ENCODE measurements around the gene ATF7. TPM values are rescaled to one million over a fixed set of nuclear protein-coding genes. Genes with fewer than 3 reads are reported as not detected.

ATF7 gene
- total and polyA plus RNA-seq, 2 of the 13 experiments (the other 11 are each of a cell fraction or from before 2014, with no cell fraction given) = 9.6 to 16.2 TPM

DNA sequence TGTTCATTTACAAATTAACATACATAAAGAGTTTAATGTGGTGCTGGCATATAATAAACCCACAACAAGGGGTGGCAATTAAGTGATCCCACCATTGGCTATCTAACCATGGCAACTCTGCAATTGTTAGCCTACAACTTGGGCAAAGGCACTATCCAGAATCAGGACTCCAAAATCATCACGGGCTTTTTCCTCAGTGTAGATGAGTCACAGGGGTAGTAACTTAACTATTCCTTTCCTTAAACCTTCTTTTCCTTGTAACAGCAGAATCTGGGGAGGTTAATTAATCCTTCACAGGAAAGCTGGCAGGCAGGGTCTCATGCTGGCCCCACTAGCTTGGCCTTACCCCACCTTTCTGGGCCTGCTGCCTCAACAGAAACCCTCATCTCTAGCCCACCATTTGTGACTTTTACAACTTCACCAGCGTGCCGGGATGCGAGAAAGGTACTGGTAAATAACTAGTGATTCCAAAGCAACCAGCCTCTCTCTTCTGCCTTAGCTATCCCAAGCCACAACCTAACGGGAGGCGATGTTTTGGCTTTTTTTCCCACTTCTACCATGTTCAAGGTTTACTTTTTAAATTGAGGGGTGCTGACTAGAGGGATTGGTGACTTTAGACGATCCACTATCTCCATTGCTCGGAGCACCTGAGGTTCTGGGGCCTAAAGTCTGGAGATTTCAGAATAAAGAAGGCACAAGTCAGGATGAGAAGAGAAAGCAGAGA is 49.0 kb upstream of the ATF7 start (continued):
- no peak for TF ChIP-seq SNRNP70 (IDR thresholded peaks at IDR 0.05; ENCODE audit: low read depth, low read length)
- TF ChIP-seq ZKSCAN1 (IDR thresholded peaks at IDR 0.05; ENCODE audit: low read length) = no peak
- peak; percentile 93; the same call in 1 of the 2 replicates for TF ChIP-seq SNAI1 (CRISPR knock-in tag; IDR thresholded peaks at IDR 0.05; ENCODE audit: borderline replicate concordance)
- TF ChIP-seq NCOA1 (CRISPR knock-in tag; IDR thresholded peaks at IDR 0.05) = 0 out of 2 replicates have a peak, but pooled peaks have one; percentile 73

GRCh38 chr12:53670971-53671370 is 44.8 kb upstream of the ATF7 start:
- Histone ChIP-seq H3K9ac (ENCODE audit: insufficient read depth, low read depth, low read length) (no peak overlapping the region), H3K4me2 (ENCODE audit: low read depth, low read length) (no peak overlapping the region), H3K27ac (ENCODE audit: extremely low read length, insufficient read depth, low read length) (no peak overlapping the region), H3K9me3 (ENCODE audit: low read length) (no peaks in the 10 kb centered on the region), H3K36me3 (replicated peaks in 1 of 2; ENCODE audit: control insufficient read depth in 1 of 2, insufficient read depth in 2 of 2, low read length in 2 of 2) (peaks cover 6 to 54% of the 10 kb centered on the region in 2 experiments; a peak in 4 of 5 replicates), H2AFZ (ENCODE audit: low read length) (no peak overlapping the region), H3K4me1 (ENCODE audit: insufficient read depth, low read length) (peaks cover 20% of the 10 kb centered on the region), H4K20me1 (ENCODE audit: insufficient read depth, low read length) (no peaks in the 10 kb centered on the region), H3K4me3 (replicated peaks in 1 of 3; ENCODE audit: insufficient read depth in 1 of 3, low read depth in 2 of 3, low read length in 3 of 3) (no peak overlapping the region), H3K79me2 (ENCODE audit: insufficient read depth, low read length) (peaks cover 21% of the 10 kb centered on the region), H3K27me3 (ENCODE audit: control insufficient read depth in 1 of 2, insufficient read depth in 2 of 2, low read length in 2 of 2) (no peaks in the 10 kb centered on the region; a peak in 1 of 5 replicates)
- ChIA-PET CTCF (ENCODE audit: low intra/inter-chr PET ratio, low total read pairs) (no interaction called here), POLR2A (interaction anchor here (2.9 kb wide), 1 partner anchor 12 kb away, joined by 13 read pairs; no protein-coding TSS in a partner anchor)
- no peak for TF ChIP-seq CBX5 (CRISPR knock-in tag; IDR thresholded peaks at IDR 0.05; ENCODE audit: borderline replicate concordance)
- TF ChIP-seq ZHX2 (IDR thresholded peaks at IDR 0.05; ENCODE audit: low read depth) = no peak
- TF ChIP-seq ZHX2 (CRISPR knock-in tag; IDR thresholded peaks at IDR 0.05; ENCODE audit: borderline replicate concordance) = no peak
- no peak for TF ChIP-seq DNMT1 (CRISPR knock-in tag; IDR thresholded peaks at IDR 0.05)
- TF ChIP-seq ZNF329 (CRISPR knock-in tag; IDR thresholded peaks at IDR 0.05; ENCODE audit: low read depth) = no peak
- BruUV-seq (replicated peaks) = no TSS peak
- DNase-seq (ENCODE audit: low spot score) = no peak
- in situ Hi-C loops (cut with HindIII; ENCODE audit: extremely low pct_ligation_motif_present, low pct_unique_long_range_greater_than_20kb) = no loop called here
- no peak for FAIRE-seq
- intact Hi-C loops (cut with micrococcal nuclease; ENCODE audit: unreplicated experiment) = no loop called here
- no peak for ATAC-seq

Measured in HepG2 (cell line).